Pancreas (tissue), 10 donors: ENCODE data around the gene KRTAP5-11. TPM values are rescaled to one million over a fixed set of nuclear protein-coding genes. Genes with fewer than 3 reads are reported as not detected.
"Not testable (repeated sequence)": the region's sequence is repeated elsewhere in the genome, so short reads cannot be mapped to it uniquely, and the experiment has no call there.

Experiments used
- ATAC-seq, 4 donors: fragments of 200-7000 bp; cut with Tn5 transposase; one replicate each; pipeline versions ENCODE4 v1.8.0 to v1.9.1; 2020; ENCODE audit warnings: mild to moderate bottlenecking in 4 of 4, moderate library complexity in 4 of 4
- DNase-seq, 6 donors: peaks; one replicate each; pipeline ENCODE4 v3.0.0-alpha.2; 2020
- FAIRE-seq: peaks from 2 replicates; lab custom pipeline; 2012; peaks lifted over from hg19 to GRCh38; lab: Jason Lieb, UNC
- H3K27ac ChIP-seq, 4 donors: fragments of 200-600 bp; sonication (generic); 1 replicate in 3 of 4; 2 replicates in 1 of 4; pipeline versions ENCODE4 v1.5.0 to v1.8.0; 2020
- H3K27me3 ChIP-seq, 4 donors: fragments of 200-600 bp; one replicate each; pipeline ENCODE4 v1.8.0; 2021
- H3K36me3 ChIP-seq, 3 donors: fragments of 200-600 bp; sonication (generic) in 1 of 3; one replicate each; pipeline versions ENCODE4 v1.5.0 to v1.8.0; 2020 to 2021
- H3K4me1 ChIP-seq, 3 donors: fragments of 200-600 bp; one replicate each; pipeline ENCODE4 v1.8.0; 2021
- H3K4me3 ChIP-seq, 4 donors: fragments of 200-600 bp; sonication (generic) in 2 of 4; one replicate each; pipeline versions ENCODE4 v1.5.0 to v1.8.0; 2020 to 2021
- H3K9me3 ChIP-seq, 4 donors: fragments of 200-600 bp; one replicate each; pipeline ENCODE4 v1.8.0; 2021
- CTCF ChIP-seq, 4 donors: fragments of 200-600 bp; sonication (generic) in 3 of 4; IDR thresholded peaks; one replicate each; pipeline versions ENCODE4 v1.5.0 to v1.8.0; 2021; ENCODE audit warnings: antibody characterized with exemption in 4 of 4
- WGBS, 2 donors: extraction: QIAGEN DNeasy Blood & Tissue Kit; methylation state at CpG; one replicate each; pipeline ENCODE4 v1.1.7; 2013; 5-methylcytosine and 5-hydroxymethylcytosine counted together
- intact Hi-C, 3 donors: fragments of 100-400 bp; cut with DNase I; formaldehyde crosslinking; loops; one replicate each; pipeline versions ENCODE4 v1.11.1 to v1.14.2; 2022
- polyA plus RNA-seq, 2 donors: library from polyadenylated mRNA; stranded (reverse); fragments of 200-250 nt; gene quantifications; one replicate each; pipeline ENCODE4 v1.2.3, GENCODE V29; 2013
- total RNA-seq, 6 donors: library from RNA; stranded (reverse); fragmentation: NEBNext Ultra II Directional in 4 of 6; extraction: Animal tissue kit (Norgen Biotek cat#: 25700) in 4 of 6; gene quantifications; one replicate each; pipeline versions ENCODE4 v1.2.1 to v1.2.4, GENCODE V29; 2021 to 2023
- donor health status: healthy with polysubstance abuse.
- donor health status: DM: no; HTN: no; CAD: no; lungs with moderate emphysema.
- donor health status: DM: no; HTN: no; CAD: no.
- donor health status: control.
- donor health status: control.
- donor health status: Bipolar disorder and iron deficiency.
- donor health status: DM: yes; HTN: yes; CAD: no.
- donor health status: DM: no; HTN: no; CAD: no.
- donor health status: DM: no; HTN: no; CAD: no.
- donor health status: DM: yes; HTN: yes; CAD: no.

The KRTAP5-11 gene
- total and polyA plus RNA-seq, 8 donors, result 0.28 TPM; not detected in 7

GRCh38 chr11:71581826-71582225, 849 bp downstream of the KRTAP5-11 start:
- ATAC-seq, result no peak
- no peaks in the 10 kb centered on the region for H3K27me3 ChIP-seq
- no peaks in the 10 kb centered on the region for H3K36me3 ChIP-seq
- intact Hi-C loops, result no loop called here
- H3K27ac ChIP-seq, result no peak overlapping the region
- 73 to 77% methylated on average over 4 of the region's 4 CpGs for WGBS, 2 donors
- no peak for DNase-seq
- no peak for FAIRE-seq
- no peaks in the 10 kb centered on the region for H3K9me3 ChIP-seq
- TF ChIP-seq CTCF (IDR thresholded peaks at IDR 0.05), result no peak
- no peak overlapping the region for H3K4me3 ChIP-seq
- H3K4me1 ChIP-seq, result no peaks in the 10 kb centered on the region

GRCh38 chr11:71580057-71581003, 2.3 kb downstream of the KRTAP5-11 start:
- Histone ChIP-seq H3K27me3 (no peaks in the 10 kb centered on the region), H3K27ac (no peak overlapping the region), H3K4me3 (no peak overlapping the region), H3K9me3 (no peaks in the 10 kb centered on the region), H3K4me1 (no peaks in the 10 kb centered on the region), H3K36me3 (no peaks in the 10 kb centered on the region)
- WGBS, 2 donors, result 4% methylated on average over 8 of the region's 8 CpGs
- intact Hi-C loops, result no loop called here
- FAIRE-seq (no peak), ATAC-seq (peak; percentile 95 to 99 (median 97)), DNase-seq (peak in 4 of 6 donors; percentile 71 to 78 (median 74))
- TF ChIP-seq CTCF (IDR thresholded peaks at IDR 0.05), result peak; percentile 73 to 85 (median 75)

GRCh38 chr11:71579513-71579912, 3.2 kb downstream of the KRTAP5-11 start:
- WGBS, 2 donors, result 63 to 70% methylated on average over 7 of the region's 7 CpGs
- FAIRE-seq, result not testable (repeated sequence)

GRCh38 chr11:71577469-71578004, 5.1 kb downstream of the KRTAP5-11 start:
- DNase-seq (no peak), ATAC-seq (no peak), FAIRE-seq (no peak)
- no peaks in the 10 kb centered on the region for H3K36me3 ChIP-seq
- H3K9me3 ChIP-seq, result no peaks in the 10 kb centered on the region
- intact Hi-C loops, result no loop called here
- no peak overlapping the region for H3K4me3 ChIP-seq
- H3K27ac ChIP-seq, result no peak overlapping the region
- no peak for TF ChIP-seq CTCF (IDR thresholded peaks at IDR 0.05)
- no peaks in the 10 kb centered on the region for H3K27me3 ChIP-seq
- no peaks in the 10 kb centered on the region for H3K4me1 ChIP-seq
- WGBS, 2 donors, result 84 to 88% methylated on average over 7 of the region's 7 CpGs

More at GRCh38 chr11:71579513-71579912, 3.2 kb downstream of the KRTAP5-11 start:
- intact Hi-C loops, DNase-seq, H3K36me3 ChIP-seq, ATAC-seq, H3K4me1 ChIP-seq, H3K9me3 ChIP-seq, H3K27me3 ChIP-seq, H3K4me3 ChIP-seq, H3K27ac ChIP-seq: not testable (repeated sequence)

- ATAC-seq, intact Hi-C loops, H3K9me3 ChIP-seq, H3K4me1 ChIP-seq, DNase-seq, H3K27me3 ChIP-seq, H3K36me3 ChIP-seq, H3K4me3 ChIP-seq, FAIRE-seq, H3K27ac ChIP-seq: not testable (repeated sequence)
- 85 to 90% methylated on average over 34 to 38 of the region's 41 CpGs for WGBS, 2 donors
Measured at GRCh38 chr11:71576688-71577465, 5.8 kb downstream of the KRTAP5-11 start.
